ENCODE data around the gene INPP4B.

Gene INPP4B

GRCh38 chr4:142637614-142638013 lies 208.5 kb downstream of the INPP4B start:
- H3K9me3 Mint-ChIP-seq = peaks cover 11% of the 10 kb centered on the region
- H3K36me3 Mint-ChIP-seq (ENCODE audit: low read depth) = no peaks in the 10 kb centered on the region
- H3K4me1 Mint-ChIP-seq = no peaks in the 10 kb centered on the region
- H3K27me3 Mint-ChIP-seq (ENCODE audit: low read depth) = no peaks in the 10 kb centered on the region
- H3K4me3 Mint-ChIP-seq = no peak overlapping the region
- H3K27ac Mint-ChIP-seq = no peak overlapping the region
- no peak for TF ChIP-seq CTCF (IDR thresholded peaks at IDR 0.05; ENCODE audit: unreplicated experiment in 3 of 3)

GRCh38 chr4:142631836-142632235 lies 214.3 kb downstream of the INPP4B start:
- Mint-ChIP-seq H3K36me3 (ENCODE audit: low read depth) (no peaks in the 10 kb centered on the region), H3K4me3 (no peak overlapping the region), H3K9me3 (peaks cover 14% of the 10 kb centered on the region), H3K4me1 (no peaks in the 10 kb centered on the region), H3K27me3 (ENCODE audit: low read depth) (no peaks in the 10 kb centered on the region), H3K27ac (no peak overlapping the region)
- no peak for TF ChIP-seq CTCF (IDR thresholded peaks at IDR 0.05; ENCODE audit: unreplicated experiment in 3 of 3)

- TF ChIP-seq CTCF (IDR thresholded peaks at IDR 0.05; ENCODE audit: unreplicated experiment in 3 of 3) = no peak
Measured at GRCh38 chr4:142615324-142615665, 230.8 kb downstream of the INPP4B start.

GRCh38 chr4:142614621-142615323 lies 231.3 kb downstream of the INPP4B start:
- Mint-ChIP-seq H3K27me3 (ENCODE audit: low read depth) (no peaks in the 10 kb centered on the region), H3K4me3 (no peak overlapping the region), H3K36me3 (ENCODE audit: low read depth) (no peaks in the 10 kb centered on the region), H3K9me3 (peaks cover 11% of the 10 kb centered on the region), H3K27ac (no peak overlapping the region), H3K4me1 (no peaks in the 10 kb centered on the region)
- no peak for TF ChIP-seq CTCF (IDR thresholded peaks at IDR 0.05; ENCODE audit: unreplicated experiment in 3 of 3)

More at GRCh38 chr4:142615324-142615665, 230.8 kb downstream of the INPP4B start:
- Mint-ChIP-seq H3K27me3 (ENCODE audit: low read depth) (no peaks in the 10 kb centered on the region), H3K4me3 (no peak overlapping the region), H3K4me1 (no peaks in the 10 kb centered on the region), H3K36me3 (ENCODE audit: low read depth) (no peaks in the 10 kb centered on the region), H3K27ac (no peak overlapping the region), H3K9me3 (peaks cover 14% of the 10 kb centered on the region)

- H3K36me3 Mint-ChIP-seq (ENCODE audit: low read depth) = no peaks in the 10 kb centered on the region
Measured at GRCh38 chr4:142607976-142608375, 238.1 kb downstream of the INPP4B start.

More at GRCh38 chr4:142607976-142608375, 238.1 kb downstream of the INPP4B start:
- Mint-ChIP-seq H3K27ac (no peak overlapping the region), H3K4me3 (no peak overlapping the region), H3K9me3 (peaks cover 21% of the 10 kb centered on the region), H3K27me3 (ENCODE audit: low read depth) (no peaks in the 10 kb centered on the region), H3K4me1 (no peaks in the 10 kb centered on the region)
- no peak for TF ChIP-seq CTCF (IDR thresholded peaks at IDR 0.05; ENCODE audit: unreplicated experiment in 3 of 3)

Data from nephron (organoid).